HG03196 (cell line): ENCODE results near the gene ARFIP1.
"Not testable (repeated sequence)": the region's sequence is repeated elsewhere in the genome, so short reads cannot be mapped to it uniquely, and the experiment has no call there.

Source experiments
- ATAC-seq: cut with Tn5 transposase; IDR thresholded peaks from one replicate; pipeline ENCODE4 v1.9.1; 2021; ENCODE audit not compliant: unreplicated experiment

ARFIP1 gene

DNA sequence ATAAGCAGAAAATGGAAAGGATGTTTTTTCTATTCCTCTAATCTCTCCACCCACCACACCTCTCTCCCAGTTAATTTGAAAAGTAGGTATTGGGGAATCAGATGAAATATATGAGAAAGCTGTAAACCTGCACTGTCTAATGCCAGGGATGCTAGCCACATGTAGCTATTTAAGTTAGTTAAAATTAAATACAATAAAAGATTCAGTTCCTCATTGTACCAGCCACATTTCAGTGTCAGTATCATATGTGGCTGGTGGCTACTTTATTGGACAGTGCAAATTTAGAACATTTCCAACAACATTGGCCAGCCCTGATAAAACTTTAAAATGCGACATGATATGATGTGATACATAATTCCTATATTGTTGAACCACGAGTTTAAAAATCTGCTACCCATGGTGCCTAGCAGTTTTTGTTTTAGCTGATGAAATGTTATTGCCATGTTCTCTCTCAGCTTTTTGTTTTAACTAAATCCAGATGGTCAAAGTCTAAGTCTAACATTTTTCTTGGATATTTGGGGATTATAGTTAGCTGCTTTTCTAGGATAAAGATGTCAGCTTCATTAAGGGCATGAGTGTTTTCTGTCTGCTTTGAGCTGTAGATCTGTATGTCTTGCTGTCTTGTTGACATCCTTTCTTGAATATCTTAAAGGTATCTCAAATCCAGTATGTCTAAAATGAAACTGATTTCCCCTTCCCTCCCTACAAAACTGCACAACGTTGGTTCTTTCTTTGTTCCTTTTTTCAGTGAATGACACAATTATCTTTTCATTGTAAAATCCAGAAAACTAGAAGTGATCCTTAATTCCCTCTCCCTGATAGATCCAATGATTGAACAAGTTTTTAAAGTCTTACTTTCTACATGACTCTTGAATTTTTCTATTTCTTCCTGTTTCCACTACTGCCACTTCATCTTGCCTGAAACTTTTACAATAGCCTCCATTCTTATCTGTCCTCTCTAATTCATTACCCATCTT, 6.2 kb downstream of the ARFIP1 start:
- no peak for ATAC-seq

DNA sequence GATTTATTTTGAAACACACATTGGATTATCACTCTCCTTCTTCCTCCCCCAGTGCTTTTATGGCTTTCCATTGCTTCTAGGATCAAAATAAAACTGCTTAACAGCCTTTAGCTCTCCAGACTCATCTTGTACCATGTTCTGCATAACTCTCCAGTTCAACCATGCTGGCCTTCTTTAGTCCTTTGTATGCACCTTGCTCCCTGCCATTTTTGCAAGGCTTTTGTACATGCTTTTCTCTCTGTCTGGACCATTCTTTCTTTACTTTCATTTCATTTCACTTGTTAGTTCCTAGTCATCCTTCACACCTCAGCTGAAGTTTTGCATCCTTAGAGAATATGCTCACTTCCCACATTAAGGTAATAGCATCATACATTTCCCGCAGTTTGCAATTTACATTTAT, 6.9 kb downstream of the ARFIP1 start:
- no peak for ATAC-seq

DNA sequence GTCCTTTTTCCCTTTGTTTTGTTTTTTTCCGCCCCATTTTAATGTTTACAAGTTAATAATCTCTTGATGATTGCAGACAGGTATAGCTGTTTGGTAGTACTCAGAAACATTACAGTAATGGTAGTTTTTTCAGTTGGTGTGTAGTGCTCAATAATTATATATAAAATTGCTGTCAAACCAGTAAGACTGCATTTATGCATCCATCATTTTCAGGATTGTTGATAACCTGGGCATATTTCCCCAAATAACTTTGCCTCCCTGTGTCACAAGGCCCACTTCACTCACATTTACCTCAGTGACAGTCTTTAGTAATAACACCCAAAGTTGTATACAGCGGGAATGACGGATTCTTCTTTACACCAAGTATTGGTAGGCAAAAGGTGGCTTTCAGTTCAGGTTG, 16.1 kb downstream of the ARFIP1 start:
- no peak for ATAC-seq

DNA sequence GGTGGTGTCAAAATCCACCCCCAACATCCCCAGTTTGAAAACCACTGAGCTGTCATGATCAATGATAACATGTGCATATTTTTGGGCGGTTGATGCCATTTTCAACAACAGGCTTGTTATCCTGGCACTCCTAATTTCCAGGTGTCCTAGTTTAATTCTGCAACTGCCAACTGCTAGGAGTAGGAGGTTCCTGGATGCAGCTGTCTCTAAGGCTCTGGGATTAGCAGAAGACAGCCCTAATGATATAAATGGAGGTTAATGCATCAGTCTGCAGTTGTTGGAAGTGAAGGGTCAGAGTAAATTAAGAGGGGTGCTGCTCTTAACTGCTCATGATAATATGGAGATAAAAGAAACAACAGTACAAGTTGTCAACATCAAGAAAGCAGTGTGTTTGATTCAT, 23.8 kb downstream of the ARFIP1 start:
- ATAC-seq, result no peak

DNA sequence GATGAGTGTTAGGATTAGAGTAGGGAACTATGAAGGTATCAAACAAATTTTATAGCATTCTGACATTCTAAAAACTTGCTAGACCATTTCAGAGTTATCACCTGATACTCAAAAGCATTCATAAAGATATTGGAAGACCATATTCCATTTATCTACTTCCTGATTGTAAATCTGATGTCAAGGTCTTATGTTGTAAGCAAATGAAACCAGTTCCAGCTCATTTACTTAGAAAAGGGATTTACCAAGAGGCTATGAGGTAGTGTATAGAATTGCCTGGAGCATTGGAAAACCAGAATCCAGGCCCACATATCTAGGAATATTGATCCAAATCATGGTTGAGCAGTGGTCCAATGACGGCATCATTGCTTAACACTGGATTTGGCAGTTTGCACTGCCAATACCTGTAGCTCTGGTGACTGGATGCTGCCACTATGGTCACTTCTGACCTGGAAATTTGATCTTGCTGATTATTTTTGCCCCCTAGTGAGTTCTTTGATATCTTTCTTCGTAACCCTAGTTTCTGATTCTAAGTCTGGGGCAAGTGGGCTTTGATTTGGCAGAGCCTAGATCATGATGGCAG, 25.4 kb downstream of the ARFIP1 start:
- no peak for ATAC-seq

DNA sequence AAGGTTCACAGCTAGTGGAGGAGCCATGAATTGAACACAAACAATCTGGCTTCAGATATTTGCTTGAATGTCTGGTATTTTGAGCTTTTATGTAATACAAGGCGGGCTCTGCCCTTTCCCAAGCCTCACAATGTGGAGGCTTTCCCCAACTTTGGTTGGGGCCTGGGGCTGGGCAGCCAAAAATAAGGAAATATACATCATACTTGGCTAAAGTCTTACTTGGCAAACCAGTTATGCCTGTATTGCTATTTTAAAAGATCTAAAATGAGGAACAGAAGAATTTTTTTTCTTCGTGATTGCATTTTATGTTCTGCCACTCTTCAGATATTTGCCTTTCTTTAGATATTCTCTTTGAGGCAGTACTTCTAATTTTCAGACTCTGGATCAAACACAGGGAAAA, 26.1 kb downstream of the ARFIP1 start:
- ATAC-seq, result no peak

DNA sequence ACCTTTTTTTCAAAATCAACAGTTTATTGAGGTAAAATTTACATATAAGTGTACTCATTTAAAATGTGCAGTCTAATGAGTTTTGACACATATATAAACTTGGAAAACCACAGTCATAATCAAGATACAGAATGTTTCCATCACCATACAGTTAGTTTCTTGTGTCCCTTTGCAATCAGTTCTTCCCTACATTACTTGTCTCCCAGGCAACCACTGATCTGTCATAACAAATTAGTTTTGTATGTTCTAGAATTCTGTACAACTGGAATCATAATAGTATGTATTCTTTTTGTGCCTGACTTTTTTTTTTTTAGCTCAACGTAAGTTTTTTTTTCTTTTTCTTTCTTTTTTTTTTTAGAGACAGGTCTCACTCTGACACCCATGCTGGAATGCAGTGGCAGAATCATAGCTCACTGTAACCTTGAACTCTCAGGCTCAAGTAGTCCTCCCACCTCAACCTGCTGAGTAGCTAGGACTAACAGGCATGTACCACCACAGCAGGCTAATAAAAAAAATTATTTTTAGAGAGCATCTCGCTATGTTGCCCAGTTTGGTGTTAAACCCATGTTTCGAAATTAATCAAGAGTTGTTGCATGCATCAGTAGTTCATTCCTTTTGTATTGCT, 26.9 kb downstream of the ARFIP1 start:
- no peak for ATAC-seq

DNA sequence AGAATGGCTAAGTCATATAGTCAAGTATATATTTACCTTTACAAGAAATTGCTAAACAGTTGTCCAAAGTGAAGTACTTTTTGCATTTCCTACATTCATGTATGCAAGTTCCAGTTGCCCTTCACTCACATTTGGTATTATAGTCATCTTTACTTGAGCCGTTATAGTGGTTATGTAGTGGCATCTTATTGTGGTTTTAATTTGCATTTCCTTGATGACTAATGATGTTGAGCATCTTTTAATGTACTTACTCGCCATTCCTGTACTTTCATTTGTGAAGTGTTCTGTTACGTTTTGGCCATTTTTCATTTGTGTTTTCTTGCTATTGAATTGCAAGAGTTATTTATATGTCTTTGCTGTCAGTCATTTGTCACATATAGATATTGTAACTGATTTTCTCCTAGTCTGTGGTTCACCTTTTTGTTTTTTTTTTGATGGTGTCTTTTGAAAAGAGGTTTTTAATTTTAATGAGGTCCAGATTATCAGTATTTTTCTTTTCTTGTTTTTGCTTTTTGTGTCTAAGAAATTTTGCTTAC, 27.6 kb downstream of the ARFIP1 start:
- no peak for ATAC-seq

DNA sequence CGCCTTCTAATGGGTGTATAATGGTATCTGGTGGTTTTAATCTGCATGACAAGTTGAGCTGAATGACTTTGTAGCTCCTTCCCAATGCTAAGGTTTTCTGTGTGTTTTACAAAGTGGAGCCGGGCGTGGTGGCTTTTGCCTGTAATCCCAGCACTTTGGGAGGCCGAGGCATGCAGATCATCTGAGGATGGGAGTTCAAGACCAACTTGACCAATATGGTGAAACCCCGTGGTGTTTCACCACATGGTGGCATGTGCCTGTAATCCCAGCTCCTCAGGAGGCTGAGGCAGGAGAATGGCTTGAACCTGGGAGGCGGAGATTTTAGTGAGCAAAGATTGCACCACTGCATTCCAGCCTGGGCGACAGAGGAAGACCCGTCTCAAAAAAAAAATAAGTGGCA, 28.9 kb downstream of the ARFIP1 start:
- ATAC-seq, result no peak

DNA sequence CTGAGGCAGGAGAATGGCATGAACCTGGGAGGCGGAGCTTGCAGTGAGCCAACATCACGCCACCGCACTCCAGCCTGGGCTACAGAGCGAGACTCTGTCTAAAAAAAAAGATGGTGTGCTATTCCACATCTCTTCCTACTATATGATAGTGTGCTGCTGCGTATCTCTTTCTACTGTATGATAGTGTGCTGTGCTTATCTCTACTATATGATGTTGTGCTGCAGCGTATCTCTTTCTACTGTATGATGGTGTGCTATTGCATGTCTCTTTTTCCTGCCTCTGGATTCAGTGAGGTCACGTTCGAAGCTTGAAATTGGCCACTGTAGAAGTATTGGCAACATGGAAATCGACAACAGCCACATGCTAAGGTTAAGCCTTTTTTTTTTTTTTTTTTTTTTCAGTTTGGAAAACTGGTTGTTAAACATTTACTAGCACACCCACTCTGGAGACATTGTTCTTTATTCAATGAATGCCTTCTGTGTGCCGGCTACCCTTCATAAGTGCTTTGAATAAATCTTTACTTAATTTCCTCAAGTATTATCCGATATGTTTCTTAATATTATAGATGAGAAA, 31.0 kb downstream of the ARFIP1 start:
- no peak for ATAC-seq

DNA sequence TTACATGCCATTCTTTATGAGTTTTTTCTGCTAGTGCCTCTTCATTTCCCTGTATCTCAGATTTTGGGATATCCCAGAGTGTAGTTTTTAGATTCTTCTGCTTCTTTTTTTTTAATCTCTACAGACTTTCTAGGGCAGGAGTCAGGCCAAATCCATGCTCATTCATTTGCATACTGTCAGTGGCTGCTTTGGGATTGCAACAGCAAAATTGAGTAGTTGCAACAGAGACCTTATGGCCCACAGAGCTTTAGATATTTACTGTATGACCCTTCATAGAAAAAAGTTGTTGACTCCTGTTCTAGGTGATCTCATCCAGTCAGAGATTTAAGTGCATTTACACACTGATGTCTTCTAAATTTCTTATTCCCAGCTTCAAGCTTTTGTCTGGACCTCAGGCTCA, 35.3 kb downstream of the ARFIP1 start:
- no peak for ATAC-seq

DNA sequence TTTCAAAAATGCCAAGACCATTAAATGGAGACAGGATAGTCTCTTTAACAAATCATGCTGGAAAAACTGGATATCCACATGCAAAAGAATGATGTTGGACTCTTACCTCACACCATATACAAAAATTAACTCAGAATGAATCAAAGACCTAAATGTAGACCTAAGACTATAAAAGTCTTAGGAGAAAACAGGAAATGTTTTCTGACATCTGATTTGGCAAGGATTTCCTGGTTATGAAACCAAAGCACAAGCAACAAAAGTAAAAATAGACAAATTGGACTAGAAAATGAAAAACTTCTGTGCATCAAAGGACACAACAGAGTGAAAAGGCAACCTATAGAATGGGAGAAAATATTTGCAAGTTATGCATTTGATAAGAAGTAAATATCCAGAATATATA, 37.6 kb downstream of the ARFIP1 start:
- no peak for ATAC-seq

DNA sequence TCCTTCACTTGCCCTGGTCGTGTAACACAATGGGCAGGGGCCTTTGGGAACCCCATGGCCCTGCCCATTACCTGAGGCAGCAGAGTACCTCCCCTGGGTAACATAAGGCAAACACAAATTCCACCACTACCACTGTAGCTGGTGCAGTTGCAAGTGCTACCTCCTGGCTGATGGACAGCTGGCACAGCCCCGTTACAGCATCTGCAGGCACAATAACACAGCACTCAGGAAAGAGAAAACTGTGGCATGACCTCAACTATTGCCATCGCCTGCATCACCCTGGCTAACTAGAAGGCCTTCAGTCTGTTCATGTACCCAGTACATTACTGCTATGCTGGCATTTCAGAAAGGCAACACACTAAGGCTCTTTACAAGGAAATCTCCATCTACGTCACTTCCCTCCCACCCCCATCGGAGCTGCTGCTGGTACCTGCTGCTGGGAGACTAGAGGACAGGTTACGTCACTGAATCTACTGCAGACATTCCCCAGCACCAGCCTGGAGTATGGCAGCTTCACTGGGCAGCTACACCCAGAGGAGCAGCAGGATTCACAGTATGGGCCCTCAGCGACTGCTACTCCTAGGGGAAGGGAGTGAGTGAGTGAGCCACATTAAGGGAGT, 39.4 kb downstream of the ARFIP1 start:
- no peak for ATAC-seq

DNA sequence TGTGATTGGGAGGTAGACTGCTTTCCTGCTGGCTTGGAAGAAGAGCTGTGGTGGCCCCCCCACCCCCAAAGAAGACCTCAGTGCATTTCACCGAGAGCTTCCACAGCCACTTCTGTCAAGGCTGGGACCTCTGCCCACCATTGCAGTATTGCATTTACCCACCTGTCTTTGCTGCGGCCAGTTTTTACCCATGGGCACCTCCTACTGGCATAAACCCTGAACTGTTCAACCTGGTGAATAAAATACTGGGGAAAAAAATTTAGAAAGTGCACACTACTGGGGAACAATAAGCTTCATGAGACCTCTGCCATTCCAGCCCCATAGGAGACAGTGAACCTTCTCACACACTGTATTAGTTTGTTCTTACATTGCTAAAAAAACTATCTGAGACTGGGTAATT, 40.3 kb downstream of the ARFIP1 start:
- ATAC-seq, result no peak

DNA sequence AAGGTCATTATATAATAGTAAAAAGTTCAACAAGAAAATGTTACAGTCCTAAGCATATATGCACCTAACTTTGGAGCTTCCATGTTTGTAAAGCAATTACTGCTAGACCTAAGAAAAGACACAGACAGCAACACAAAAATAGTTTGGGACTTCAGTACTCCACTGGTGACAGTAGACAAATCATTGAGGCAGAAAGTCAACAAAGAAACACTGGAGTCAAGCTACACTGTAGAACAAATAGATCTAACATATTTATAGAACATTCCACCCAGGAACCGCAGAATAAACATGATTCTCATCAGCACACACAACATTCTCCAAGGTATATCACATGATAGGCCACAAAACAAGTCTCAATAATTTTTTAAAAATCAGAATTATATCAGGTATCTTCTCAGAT, 42.6 kb downstream of the ARFIP1 start:
- ATAC-seq, result no peak

DNA sequence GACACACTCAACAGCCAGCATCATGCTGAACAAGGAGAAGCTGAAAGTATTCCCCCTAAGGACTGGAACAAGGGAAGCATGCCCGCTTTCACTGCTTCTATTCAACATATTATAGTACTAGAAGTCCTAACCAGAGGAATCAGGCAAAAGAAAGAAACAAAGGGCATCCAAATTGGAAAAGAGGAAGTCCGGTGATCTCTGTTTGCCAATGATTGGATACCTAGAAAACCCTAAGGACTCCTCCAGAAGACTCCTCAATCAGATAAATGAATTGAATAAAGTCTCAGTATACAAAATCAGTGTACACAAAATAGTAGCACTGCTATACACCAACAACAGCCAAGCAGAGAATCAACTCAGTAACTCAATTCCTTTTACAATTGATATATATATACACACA, 44.8 kb downstream of the ARFIP1 start:
- ATAC-seq, result no peak

DNA sequence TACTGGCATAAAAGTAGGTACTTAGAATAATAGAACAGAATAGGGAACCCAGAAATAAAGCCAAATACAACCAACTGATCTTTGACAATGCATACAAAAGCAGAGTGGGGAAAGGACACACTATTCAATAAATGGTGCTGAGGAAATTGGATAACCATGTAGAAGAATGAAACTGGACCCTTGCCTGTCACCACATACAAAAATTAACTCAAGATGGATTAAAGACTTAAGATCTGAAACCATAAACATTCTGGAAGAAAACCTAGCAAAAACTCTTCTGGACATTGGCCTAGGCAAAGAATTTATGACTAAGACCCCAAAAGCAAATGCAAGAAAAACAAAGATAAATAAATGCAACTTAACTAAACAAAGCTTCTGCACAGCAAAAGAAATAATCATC, 45.6 kb downstream of the ARFIP1 start:
- no peak for ATAC-seq

DNA sequence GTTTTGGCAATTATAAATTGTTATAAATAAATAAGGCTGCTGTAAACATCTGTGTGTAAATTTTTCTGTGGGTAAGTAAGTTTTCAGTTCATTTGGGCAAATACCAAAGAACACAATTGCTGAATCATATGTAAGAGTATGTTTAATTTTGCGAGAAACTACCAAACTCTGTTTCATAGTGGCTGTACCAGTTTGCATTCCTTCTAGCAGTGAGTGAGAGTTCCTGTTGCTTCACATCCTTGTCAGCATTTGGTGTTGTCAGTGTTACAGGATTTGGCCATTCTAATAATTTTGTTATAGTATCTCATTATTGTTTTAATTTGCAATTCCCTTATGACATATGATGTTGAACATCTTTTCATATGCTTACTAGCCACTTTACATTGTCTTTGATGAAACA, 48.4 kb downstream of the ARFIP1 start:
- ATAC-seq, result no peak

DNA sequence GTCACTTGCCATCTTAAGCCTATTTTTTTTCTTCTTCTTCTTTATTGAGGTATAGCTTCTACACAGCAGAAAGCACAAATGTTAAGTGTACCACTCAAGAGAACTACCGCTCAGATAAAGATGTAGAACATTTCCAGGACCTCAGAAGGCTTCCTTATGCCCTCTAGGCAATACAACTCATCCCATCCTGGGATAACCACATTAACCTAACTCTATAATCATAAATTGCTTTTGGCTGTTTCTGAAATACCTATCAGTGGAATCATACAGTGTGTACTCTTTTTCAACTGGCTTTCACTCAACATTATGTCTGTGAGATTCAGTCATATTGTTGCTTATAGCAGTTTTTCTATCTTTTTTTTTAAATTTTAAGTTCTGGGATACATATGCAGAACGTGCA, 51.7 kb downstream of the ARFIP1 start:
- ATAC-seq, result no peak

DNA sequence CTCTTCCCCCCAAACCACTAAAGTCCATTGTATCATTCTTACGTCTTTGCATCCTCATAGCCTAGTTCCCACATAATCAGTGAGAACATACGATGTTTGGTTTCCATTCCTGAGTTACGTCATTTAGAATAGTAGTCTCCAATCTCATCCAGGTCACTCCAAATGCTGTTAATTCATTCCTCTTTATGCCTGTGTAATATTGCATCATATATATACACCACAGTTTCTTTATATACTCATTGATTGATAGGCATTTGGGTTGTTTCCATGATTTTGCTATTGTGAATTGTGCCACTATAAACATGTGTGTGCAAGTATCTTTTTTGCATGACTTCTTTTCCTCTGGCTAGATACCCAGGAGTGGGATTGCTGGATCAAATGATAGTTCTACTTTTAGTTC, 57.2 kb downstream of the ARFIP1 start:
- no peak for ATAC-seq

DNA sequence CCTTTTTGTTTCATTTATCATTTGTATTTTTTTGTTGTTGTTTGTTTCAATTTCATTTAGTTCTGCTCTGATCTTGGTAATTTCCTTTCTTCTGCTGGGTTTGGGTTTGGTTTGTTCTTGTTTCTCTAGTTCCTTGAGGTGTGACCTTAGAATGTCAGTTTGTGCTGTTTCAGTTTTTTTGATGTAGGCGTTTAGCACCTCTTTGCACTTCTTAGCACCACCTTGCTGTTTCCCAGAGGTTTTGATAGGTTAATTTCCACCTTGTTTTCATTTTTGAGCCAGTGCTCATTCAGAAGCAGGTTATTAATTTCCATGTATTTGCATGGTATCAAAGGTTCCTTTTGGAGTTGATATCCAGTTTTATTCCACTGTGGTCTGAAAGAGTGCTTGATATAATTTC, 60.0 kb downstream of the ARFIP1 start:
- not testable (repeated sequence) for ATAC-seq
